ENCODE data around the gene F7.

DNA sequence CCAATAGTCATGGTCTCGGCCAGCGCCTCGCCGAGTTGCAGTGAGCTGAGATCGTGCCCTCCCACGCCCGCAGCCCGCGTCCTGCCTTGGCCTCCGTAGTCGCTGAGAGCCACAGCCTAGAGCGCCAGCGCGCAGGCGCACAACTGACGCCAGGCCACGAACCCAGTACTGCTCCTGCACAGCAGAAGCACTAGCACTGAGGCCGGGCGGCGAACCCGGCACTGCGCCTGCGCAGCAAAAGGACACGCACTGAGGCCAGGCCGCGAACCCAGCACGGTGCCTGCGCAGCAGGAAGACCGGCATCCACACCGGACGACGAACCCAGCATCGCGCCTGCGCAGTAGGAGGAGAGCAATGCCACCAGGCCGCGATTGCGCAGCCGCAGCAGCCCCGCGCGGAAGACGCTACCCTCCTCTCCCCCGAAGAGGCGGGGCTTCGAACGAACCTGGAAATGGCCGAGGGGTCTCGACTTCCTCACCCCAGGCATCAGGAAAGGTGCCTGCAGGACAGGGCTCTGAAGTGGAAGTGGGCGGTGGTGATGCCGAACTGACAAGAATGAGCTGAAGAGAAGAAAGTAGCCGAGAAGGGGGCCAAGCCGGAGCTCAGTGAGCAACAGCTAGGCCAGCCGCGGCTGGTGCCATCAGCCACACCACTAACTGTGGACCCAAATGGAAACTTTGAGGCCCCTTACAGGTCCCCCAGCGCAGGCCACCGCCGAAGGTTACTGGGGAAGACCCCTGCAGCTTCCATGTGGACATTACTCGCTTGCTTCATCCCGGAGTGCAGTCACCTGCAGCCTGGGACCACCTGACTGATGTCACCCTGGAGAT lies 24.5 kb downstream of the F7 start:
- TF ChIP-seq FOXK2 (IDR thresholded peaks at IDR 0.05) = no peak
- TF ChIP-seq SP1 (IDR thresholded peaks at IDR 0.05) = no peak
- no peak for TF ChIP-seq LEF1 (IDR thresholded peaks at IDR 0.05; ENCODE audit: borderline replicate concordance)
- TF ChIP-seq TARDBP (IDR thresholded peaks at IDR 0.05) = no peak
- no peak for TF ChIP-seq HDGF (IDR thresholded peaks at IDR 0.05; ENCODE audit: borderline replicate concordance)
- TF ChIP-seq NFRKB (IDR thresholded peaks at IDR 0.05) = no peak
- no peak for TF ChIP-seq FOXA1 (IDR thresholded peaks at IDR 0.05)
- no peak for TF ChIP-seq BHLHE40 (IDR thresholded peaks at IDR 0.05; ENCODE audit: borderline replicate concordance)

All from HEK293T (cell line).